Measurements from ENCODE around the gene ENTPD3.

The ENTPD3 gene

DNA sequence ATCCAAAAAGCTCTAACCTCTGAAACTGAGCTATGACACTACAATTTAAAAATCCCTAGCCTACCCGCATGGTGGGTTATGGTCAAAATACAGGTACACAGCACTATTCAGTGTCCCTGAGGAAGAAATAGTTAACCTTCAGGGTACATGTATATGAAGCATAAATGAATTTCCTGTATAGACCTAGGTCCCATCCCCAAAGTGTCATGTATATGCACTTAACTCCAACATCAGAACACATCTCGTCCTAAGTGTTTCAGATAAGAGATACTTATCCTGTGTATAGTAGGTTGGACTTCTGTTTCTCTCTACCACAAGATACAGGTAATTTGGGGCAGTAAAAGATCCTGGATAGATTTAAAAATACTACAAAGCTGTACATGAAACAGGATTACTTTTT, 76.6 kb downstream of the ENTPD3 start:
- Histone ChIP-seq H3K79me2 (ENCODE audit: low read length) (peaks cover 20% of the 10 kb centered on the region), H3K4me1 (ENCODE audit: low read length) (peaks cover 2% of the 10 kb centered on the region)

GRCh38 chr3:40464339-40465110, 77.5 kb downstream of the ENTPD3 start:
- no peaks in the 10 kb centered on the region for H3K4me1 ChIP-seq (ENCODE audit: low read length)
- H3K4me2 ChIP-seq (ENCODE audit: low read length), result no peak overlapping the region
- TF ChIP-seq CTCF (IDR thresholded peaks at IDR 0.05; ENCODE audit: low read depth, low read length) (no peak), EZH2phosphoT487 (IDR thresholded peaks at IDR 0.05; ENCODE audit: low read depth) (no peak)
- H2AFZ ChIP-seq (ENCODE audit: low read depth, low read length), result no peak overlapping the region
- no peaks in the 10 kb centered on the region for H3K9me3 ChIP-seq (ENCODE audit: insufficient read depth, low read length)
- no peak overlapping the region for H3K4me3 ChIP-seq (ENCODE audit: low read length)
- H3K9ac ChIP-seq (ENCODE audit: low read length), result no peak overlapping the region
- H4K20me1 ChIP-seq (ENCODE audit: insufficient read depth, low read length), result 0 out of 2 replicates have a peak, but pooled peaks cover 4% of the 10 kb centered on the region
- H3K36me3 ChIP-seq (replicated peaks; ENCODE audit: low read depth, low read length), result peaks cover 63% of the 10 kb centered on the region
- no peak overlapping the region for H3K27ac ChIP-seq (ENCODE audit: low read length)
- H3K79me2 ChIP-seq (ENCODE audit: low read length), result peaks cover 10% of the 10 kb centered on the region
- no peaks in the 10 kb centered on the region for H3K27me3 ChIP-seq (ENCODE audit: low read depth, low read length)

More for the DNA sequence above, 76.6 kb downstream of the ENTPD3 start:
- Histone ChIP-seq H3K4me2 (ENCODE audit: low read length) (no peak overlapping the region), H4K20me1 (ENCODE audit: insufficient read depth, low read length) (peaks cover 11% of the 10 kb centered on the region), H3K36me3 (replicated peaks; ENCODE audit: low read depth, low read length) (peaks cover 72% of the 10 kb centered on the region), H3K4me3 (ENCODE audit: low read length) (no peak overlapping the region), H3K9ac (ENCODE audit: low read length) (no peak overlapping the region), H3K27ac (ENCODE audit: low read length) (no peak overlapping the region), H2AFZ (ENCODE audit: low read depth, low read length) (no peak overlapping the region), H3K9me3 (ENCODE audit: insufficient read depth, low read length) (no peaks in the 10 kb centered on the region), H3K27me3 (ENCODE audit: low read depth, low read length) (no peaks in the 10 kb centered on the region)
- TF ChIP-seq EZH2phosphoT487 (IDR thresholded peaks at IDR 0.05; ENCODE audit: low read depth) (no peak), CTCF (IDR thresholded peaks at IDR 0.05; ENCODE audit: low read depth, low read length) (no peak)

- no peaks in the 10 kb centered on the region for H3K4me1 ChIP-seq (ENCODE audit: low read length)
- no peak overlapping the region for H3K4me2 ChIP-seq (ENCODE audit: low read length)
- H2AFZ ChIP-seq (ENCODE audit: low read depth, low read length), result no peak overlapping the region
- peaks cover 6% of the 10 kb centered on the region for H3K79me2 ChIP-seq (ENCODE audit: low read length)
- H3K27me3 ChIP-seq (ENCODE audit: low read depth, low read length), result no peaks in the 10 kb centered on the region
- H3K36me3 ChIP-seq (replicated peaks; ENCODE audit: low read depth, low read length), result peaks cover 59% of the 10 kb centered on the region
- no peak overlapping the region for H3K9ac ChIP-seq (ENCODE audit: low read length)
- H4K20me1 ChIP-seq (ENCODE audit: insufficient read depth, low read length), result 0 out of 2 replicates have a peak, but pooled peaks cover 4% of the 10 kb centered on the region
- H3K27ac ChIP-seq (ENCODE audit: low read length), result no peak overlapping the region
- no peak overlapping the region for H3K4me3 ChIP-seq (ENCODE audit: low read length)
- TF ChIP-seq CTCF (IDR thresholded peaks at IDR 0.05; ENCODE audit: low read depth, low read length), result no peak
- no peak for TF ChIP-seq EZH2phosphoT487 (IDR thresholded peaks at IDR 0.05; ENCODE audit: low read depth)
- no peaks in the 10 kb centered on the region for H3K9me3 ChIP-seq (ENCODE audit: insufficient read depth, low read length)
Observed at GRCh38 chr3:40465111-40465407, 78.1 kb downstream of the ENTPD3 start.

- Histone ChIP-seq H3K4me1 (ENCODE audit: low read length) (no peaks in the 10 kb centered on the region), H4K20me1 (ENCODE audit: insufficient read depth, low read length) (0 out of 2 replicates have a peak, but pooled peaks cover under 1% of the 10 kb centered on the region), H3K9ac (ENCODE audit: low read length) (no peak overlapping the region), H3K9me3 (ENCODE audit: insufficient read depth, low read length) (no peaks in the 10 kb centered on the region), H3K4me3 (ENCODE audit: low read length) (no peak overlapping the region), H3K27me3 (ENCODE audit: low read depth, low read length) (no peaks in the 10 kb centered on the region), H3K27ac (ENCODE audit: low read length) (no peak overlapping the region), H3K36me3 (replicated peaks; ENCODE audit: low read depth, low read length) (peaks cover 55% of the 10 kb centered on the region), H3K79me2 (ENCODE audit: low read length) (peaks cover 2% of the 10 kb centered on the region; the same call in 1 of the 2 replicates), H2AFZ (ENCODE audit: low read depth, low read length) (no peak overlapping the region), H3K4me2 (ENCODE audit: low read length) (no peak overlapping the region)
- TF ChIP-seq CTCF (IDR thresholded peaks at IDR 0.05; ENCODE audit: low read depth, low read length) (no peak), EZH2phosphoT487 (IDR thresholded peaks at IDR 0.05; ENCODE audit: low read depth) (no peak)
Observed at GRCh38 chr3:40465456-40465855, 78.5 kb downstream of the ENTPD3 start.
